Measurements from ENCODE around the gene CGB1.

CGB1 gene

DNA sequence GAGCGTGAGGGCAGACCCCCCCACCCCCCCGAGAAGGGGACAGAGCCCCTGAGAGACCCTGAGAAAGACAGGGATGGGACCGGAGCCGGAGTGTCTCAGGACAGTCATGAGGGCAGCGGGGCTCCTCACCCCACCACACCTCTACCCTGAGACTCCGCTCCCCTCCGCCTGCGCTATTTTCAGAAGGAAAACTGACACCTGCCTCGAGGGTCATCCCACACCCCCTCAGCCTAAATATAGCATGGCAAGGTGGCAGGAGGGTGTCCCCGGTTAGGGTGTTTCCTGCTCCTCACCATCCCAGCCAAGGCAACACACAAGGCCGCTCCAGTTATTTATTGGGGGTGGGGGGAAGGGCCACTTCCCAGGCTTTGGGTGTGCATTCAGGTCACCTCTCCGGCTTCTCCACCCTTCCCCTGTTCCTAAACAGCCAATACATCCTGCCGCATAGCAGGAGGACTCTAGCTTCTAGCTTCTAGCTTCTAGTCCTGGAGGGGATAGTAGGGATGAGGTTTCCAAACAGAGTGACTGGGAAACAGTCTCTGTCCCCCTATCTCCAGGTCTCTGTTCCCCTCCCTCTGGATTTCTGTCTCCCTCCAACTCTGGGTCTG, 29.3 kb upstream of the CGB1 start:
- TF ChIP-seq ZFX (IDR thresholded peaks at IDR 0.05; ENCODE audit: borderline replicate concordance), result no peak
- TF ChIP-seq, protein P1, sequence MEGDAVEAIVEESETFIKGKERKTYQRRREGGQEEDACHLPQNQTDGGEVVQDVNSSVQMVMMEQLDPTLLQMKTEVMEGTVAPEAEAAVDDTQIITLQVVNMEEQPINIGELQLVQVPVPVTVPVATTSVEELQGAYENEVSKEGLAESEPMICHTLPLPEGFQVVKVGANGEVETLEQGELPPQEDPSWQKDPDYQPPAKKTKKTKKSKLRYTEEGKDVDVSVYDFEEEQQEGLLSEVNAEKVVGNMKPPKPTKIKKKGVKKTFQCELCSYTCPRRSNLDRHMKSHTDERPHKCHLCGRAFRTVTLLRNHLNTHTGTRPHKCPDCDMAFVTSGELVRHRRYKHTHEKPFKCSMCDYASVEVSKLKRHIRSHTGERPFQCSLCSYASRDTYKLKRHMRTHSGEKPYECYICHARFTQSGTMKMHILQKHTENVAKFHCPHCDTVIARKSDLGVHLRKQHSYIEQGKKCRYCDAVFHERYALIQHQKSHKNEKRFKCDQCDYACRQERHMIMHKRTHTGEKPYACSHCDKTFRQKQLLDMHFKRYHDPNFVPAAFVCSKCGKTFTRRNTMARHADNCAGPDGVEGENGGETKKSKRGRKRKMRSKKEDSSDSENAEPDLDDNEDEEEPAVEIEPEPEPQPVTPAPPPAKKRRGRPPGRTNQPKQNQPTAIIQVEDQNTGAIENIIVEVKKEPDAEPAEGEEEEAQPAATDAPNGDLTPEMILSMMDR (IDR thresholded peaks at IDR 0.05), result no peak
- H3K27ac ChIP-seq, result no peak overlapping the region

DNA sequence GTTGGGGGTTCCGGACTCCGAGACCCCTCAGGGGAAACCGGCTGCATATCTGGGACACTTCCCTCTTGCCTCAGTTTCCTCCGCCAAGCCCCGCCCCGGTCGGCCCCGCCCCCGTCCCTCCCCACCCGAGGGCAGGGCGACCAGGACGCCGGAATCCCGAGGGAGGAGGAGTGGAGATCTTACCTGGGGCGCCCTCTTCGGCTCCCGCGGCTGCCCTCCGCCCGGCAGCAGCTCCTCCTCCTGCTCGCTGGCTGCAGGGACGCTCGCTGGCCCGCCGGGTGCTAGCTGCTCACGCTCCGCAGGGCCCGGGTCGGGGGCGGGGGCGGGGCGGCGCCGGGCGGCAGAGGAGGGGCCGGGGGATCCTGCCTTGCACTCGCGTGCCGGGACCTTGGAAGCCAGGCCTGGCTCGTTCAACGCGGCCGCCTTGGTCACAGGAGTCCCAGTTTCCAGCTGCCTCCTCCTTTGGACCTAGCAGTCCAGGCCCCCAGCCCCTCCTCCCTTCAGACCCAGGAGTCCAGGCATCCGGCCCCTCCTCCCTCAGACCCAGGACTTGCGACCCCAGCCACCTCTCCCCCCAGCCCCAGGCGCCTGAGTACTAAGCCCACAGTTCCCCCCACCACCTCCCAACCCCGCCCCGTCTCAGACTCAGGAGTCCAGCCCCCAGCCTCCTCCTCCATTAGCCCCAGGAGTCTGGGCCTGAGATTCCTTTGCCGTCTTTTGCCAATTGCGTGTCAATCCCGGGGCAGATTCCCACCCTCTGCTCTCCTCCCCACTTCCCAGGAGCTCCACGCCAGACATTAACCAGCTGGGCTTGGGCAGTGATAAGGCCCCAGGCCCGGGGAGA, 28.3 kb upstream of the CGB1 start, which contains the start of gene NTF4:
Gene NTF4 (minus strand): TSS at position 51 of the 844 bp plus-strand sequence. CDS start 2,821 bp downstream, outside the sequence.
- no peak for TF ChIP-seq ZFX (IDR thresholded peaks at IDR 0.05; ENCODE audit: borderline replicate concordance)
- TF ChIP-seq, protein P1 (IDR thresholded peaks at IDR 0.05), result peak; percentile 24
- H3K27ac ChIP-seq, result no peak within 1 kb of the TSS

DNA sequence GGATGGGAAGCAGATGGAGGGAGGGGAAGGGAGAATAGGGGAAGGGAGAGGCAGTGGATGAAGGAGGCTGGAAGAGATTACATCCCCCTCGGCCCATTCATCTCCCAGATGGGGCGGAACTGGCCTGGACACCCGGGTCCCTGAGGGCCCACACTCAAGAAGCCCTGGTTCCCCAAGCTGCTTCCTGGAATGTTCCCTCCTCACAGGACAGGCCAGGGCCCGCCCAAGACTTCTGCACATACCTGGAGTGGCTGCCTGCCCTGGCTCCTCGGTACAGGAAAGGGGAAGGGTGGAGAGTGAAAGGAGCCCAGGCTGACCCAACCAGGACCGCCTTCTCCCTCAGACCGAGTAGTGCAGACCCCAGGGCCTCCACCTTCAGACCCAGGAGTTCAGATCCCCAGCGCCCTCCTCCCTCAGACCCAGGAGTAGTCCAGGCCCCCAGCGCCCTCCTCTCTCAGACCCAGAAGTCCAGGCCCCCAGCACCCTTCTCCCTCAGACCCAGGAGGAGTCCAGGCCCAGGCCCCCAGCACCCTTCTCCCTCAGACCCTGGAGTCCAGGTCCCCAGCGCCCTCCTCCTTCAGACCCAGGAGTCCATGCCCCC, 27.4 kb upstream of the CGB1 start:
- no peak overlapping the region for H3K27ac ChIP-seq

DNA sequence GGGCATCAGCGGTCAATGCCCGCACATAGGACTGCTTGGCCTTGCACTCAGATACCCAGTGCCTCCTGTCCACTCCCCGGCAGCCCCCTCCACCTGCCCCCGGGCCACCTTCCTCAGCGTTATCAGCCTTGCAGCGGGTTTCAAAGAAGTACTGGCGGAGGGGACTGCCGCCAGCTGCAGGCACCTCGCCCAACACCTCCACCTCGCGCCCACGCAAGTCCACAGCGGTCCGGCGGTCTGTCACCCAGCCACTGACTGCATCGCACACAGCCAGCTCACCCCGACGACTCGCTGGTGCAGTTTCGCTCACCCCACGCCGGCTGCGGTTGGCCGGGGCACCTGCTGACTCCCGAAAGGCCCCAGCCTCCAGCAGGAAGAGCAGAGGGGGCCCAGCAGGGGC, 24.8 kb upstream of the CGB1 start:
- no peak overlapping the region for H3K27ac ChIP-seq
- no peak for TF ChIP-seq ZFX (IDR thresholded peaks at IDR 0.05; ENCODE audit: borderline replicate concordance)
- TF ChIP-seq, protein P1 (IDR thresholded peaks at IDR 0.05), result no peak

More for the DNA sequence above, 27.4 kb upstream of the CGB1 start:
- TF ChIP-seq, protein P1 (IDR thresholded peaks at IDR 0.05), result no peak
- no peak for TF ChIP-seq ZFX (IDR thresholded peaks at IDR 0.05; ENCODE audit: borderline replicate concordance)

DNA sequence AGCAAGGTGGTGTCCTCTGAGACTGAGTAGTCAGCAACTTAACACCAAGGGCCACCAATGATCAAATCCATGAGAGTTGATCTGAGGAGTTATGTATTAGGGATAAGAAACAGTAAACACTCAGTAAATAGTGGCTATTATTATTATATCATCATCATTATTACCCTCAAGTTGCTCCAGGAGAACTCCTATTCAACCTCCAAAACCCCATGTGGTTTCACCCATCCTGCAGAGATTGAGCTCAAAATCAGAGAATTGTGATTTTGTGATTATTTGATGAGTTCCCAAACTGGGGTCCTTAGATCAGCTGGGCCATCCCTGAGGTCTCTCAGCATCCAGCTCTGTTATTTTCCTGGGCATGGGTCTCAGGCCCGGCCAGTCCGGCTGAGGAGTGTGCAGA, 24.3 kb upstream of the CGB1 start:
- TF ChIP-seq, protein P1 (IDR thresholded peaks at IDR 0.05), result no peak
- TF ChIP-seq ZFX (IDR thresholded peaks at IDR 0.05; ENCODE audit: borderline replicate concordance), result no peak
- no peak overlapping the region for H3K27ac ChIP-seq

DNA sequence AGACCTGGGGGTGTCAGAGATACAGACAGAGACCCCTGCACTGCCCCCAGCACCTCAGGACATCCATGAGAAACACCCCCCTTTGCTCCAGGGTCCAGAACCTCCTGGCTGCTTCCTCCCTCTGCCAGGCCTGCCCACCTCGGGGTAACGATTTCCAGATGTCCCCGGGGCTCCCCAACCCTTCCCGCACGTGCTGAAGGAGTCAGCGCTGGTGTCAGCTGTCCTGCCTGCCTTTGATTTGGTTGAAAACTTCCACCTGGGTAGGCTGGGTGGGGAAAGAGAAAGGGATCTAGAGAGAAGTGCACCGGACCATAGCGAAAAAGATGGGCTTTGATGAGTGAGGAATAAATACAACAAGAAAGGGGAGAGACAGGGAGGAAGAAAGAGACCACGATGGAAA, 22.4 kb upstream of the CGB1 start:
- no peak overlapping the region for H3K27ac ChIP-seq
- TF ChIP-seq, protein P1 (IDR thresholded peaks at IDR 0.05), result no peak
- no peak for TF ChIP-seq ZFX (IDR thresholded peaks at IDR 0.05; ENCODE audit: borderline replicate concordance)

Measured in 22Rv1 (cell line).